NK-92 (cell line): ENCODE data around the gene IFIT1B.
"Not testable (repeated sequence)": the region's sequence is repeated elsewhere in the genome, so short reads cannot be mapped to it uniquely, and the experiment has no call there.

Experiments used
- DNase-seq: peaks from one replicate; lab custom pipeline; 2025; ENCODE audit not compliant: unreplicated experiment; lab: John Stamatoyannopoulos, UW

Gene IFIT1B

GRCh38 chr10:89377705-89378637, at the start of gene IFIT1B:
TSS of gene IFIT1B (plus strand) at chr10:89378056. CDS start at chr10:89378136, 80 bp downstream.
- no peak for DNase-seq

GRCh38 chr10:89329151-89329550, 48.7 kb upstream of the IFIT1B start:
- DNase-seq = no peak

- DNase-seq = not testable (repeated sequence)
Measured at GRCh38 chr10:89330014-89330413, 47.8 kb upstream of the IFIT1B start.

DNA sequence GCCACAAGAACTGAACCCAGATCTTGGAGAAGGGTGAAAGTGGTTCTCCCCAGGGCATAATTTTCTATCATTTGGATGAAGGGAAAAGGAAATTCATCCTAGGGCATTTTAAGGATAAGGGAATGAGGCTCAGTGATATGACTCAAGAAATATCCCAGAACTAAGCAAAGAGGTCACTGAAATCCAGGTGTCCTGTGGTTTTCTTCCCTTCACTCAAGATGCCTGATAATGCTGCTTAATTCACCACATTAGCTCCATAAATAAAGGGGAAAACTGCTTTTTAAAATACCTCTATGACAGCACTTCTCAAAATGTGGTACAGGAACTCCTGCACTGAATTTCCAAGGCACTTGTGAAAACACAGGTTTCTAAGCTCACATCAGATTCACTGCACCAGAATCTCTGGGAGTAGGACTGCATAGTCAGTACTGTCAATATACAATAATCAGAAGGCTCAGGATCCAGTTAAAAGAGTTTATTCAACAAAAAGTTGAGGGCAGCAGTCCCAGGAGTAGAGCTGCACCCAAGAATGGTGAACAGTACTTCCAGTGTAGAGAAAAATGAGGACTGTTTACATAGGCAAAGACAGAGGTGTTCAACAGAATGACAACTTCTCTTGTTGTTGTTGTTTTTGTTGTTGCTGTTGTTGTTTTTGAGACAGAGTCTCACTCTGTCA, 47.2 kb upstream of the IFIT1B start:
- no peak for DNase-seq

- not testable (repeated sequence) for DNase-seq
Measured at GRCh38 chr10:89331487-89332122, 46.3 kb upstream of the IFIT1B start.

DNA sequence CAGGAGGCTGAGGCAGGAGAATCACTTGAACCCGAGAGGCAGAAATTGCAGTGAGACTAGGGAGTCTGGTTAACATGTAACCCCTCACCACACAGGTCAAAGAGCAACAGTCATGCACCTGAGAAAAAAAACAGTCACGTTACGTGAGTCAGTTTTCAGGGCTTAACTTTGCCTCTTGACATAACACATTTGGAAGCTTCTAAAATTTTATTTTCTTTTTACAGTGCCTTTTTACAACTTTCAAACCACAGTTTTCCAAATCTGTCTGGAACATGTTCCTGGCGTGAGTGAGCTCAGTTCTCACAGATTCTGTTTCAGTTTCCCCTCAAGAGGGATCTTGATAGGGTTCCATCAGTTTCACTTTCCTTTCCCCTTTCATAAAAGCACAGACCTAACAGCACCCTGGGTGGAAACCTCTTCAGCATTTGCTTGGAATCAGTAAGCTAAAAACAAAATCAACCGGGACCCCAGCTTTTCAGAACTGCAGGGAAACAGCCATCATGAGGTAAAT, 45.7 kb upstream of the IFIT1B start:
- no peak for DNase-seq

DNA sequence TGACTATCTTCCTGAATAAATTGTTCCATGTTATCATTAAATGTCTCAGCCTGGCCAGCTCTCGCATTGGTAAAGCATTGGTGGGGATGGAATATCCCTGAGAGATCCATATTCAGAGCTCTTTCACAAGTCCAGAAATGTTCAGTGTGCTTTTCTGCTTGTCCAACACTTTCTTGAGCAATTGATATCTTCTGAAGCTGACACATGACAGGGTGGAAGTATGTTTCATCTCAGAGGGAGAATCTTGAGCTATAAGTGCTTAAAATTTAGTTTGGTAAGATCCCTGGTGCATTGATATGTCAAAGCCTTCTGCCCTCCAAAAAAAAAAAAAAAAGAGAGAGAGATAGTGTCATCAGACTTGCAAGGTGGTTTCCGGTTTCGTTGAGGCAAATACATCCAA, 42.6 kb upstream of the IFIT1B start:
- no peak for DNase-seq

DNA sequence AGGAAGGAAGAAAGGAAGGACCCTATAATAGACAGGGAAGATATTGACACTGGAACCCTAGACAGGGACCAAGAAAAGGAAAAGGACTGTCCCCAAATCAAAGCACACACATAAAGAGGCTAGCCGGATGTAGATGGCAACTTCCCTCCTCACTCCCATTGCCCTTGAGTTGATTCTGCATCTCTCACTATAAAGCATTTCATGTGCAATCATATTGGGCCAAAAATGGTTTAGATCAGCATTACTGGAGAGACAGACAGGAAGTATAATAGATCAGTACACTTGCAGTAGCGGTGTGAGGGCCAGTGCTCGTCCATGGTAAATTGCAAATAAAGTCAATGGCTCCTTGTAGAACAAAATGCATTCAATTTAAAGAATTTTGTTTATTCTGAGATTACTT, 41.6 kb upstream of the IFIT1B start:
- no peak for DNase-seq

GRCh38 chr10:89337484-89337883, 40.4 kb upstream of the IFIT1B start:
- no peak for DNase-seq

DNA sequence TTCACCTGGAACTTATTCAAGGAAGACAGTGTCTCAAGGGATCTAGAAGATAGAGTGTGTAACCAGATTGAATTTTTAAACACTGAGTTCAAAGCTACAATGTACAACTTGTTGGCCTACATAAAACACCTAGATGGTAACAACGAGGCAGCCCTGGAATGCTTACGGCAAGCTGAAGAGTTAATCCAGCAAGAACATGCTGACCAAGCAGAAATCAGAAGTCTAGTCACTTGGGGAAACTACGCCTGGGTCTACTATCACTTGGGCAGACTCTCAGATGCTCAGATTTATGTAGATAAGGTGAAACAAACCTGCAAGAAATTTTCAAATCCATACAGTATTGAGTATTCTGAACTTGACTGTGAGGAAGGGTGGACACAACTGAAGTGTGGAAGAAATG, 39.1 kb upstream of the IFIT1B start:
- no peak for DNase-seq

DNA sequence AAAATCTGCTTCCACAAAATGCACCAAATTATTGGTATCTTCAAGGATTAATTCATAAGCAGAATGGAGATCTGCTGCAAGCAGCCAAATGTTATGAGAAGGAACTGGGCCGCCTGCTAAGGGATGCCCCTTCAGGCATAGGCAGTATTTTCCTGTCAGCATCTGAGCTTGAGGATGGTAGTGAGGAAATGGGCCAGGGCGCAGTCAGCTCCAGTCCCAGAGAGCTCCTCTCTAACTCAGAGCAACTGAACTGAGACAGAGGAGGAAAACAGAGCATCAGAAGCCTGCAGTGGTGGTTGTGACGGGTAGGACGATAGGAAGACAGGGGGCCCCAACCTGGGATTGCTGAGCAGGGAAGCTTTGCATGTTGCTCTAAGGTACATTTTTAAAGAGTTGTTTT, 38.0 kb upstream of the IFIT1B start:
- no peak for DNase-seq

DNA sequence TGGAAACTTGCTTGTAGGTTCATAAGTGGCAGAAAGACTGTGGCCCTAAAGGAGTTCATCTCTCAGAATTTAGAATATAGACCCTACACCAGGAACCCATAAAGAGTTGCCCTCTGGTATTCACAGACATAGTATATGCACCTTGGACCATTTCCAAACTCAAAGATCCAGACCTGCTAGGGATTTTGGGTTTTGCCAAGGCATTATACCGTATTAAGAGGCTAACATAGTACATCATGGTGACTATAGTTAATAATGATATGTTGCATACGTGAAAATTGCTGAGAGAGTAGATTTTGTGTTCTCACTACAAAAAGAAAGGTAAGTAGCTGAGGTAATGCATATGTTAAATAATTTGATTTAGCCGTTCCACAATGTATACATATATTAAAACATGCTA, 36.2 kb upstream of the IFIT1B start:
- DNase-seq = no peak

DNA sequence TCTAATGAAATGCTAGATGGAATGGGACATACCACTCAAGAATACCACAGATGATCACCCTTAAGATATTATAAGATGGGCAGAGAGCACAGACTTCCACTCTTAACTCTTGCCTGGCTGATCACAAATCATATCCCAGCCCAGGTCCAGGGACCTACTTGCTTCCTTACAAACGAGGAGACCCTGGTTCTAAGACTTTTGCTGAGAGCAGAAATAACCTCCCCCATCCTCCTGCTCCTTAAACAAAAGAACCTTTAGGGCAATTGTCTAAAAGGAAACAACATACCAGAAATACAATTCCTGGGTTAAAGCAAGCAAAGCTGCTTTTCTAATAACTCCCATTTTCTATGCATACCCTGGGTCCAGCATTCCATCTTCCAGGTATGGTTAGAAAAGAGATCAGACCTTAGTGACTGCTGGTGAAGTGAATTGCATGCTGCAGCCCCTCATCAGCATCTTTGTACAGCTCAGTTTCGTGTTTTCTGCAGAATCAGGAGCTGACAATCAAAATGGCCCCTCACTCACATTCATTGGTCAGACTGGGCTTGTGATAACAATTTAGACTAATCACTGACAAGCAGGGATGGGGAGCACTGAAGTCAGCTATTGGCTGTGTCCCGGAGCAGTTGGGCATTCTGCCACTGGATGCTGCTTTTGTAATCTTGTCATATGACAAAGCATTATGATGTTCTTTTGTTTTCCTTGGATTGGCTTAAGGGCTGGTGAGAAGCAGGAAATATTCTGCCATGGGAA, 35.5 kb upstream of the IFIT1B start:
- no peak for DNase-seq

GRCh38 chr10:89343089-89343767, 34.6 kb upstream of the IFIT1B start:
- no peak for DNase-seq

DNA sequence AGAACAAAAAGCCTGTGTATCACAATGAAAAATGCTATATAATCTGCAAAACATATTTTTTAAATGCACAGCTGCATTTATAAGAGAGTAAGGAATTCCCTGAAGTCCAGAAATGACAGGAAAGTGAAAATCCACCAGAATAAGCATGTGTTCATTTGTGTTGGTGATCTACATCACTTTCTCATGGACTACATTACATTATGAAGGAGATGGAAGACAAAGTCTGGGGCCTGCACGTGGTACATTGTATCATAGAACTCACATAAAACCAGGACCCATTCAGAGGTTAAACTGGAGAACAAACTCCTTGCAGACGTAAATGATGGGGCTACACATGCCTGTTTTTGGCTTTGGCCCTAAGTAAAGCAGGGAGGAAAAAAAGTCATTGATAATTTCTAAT, 33.7 kb upstream of the IFIT1B start:
- DNase-seq = no peak

DNA sequence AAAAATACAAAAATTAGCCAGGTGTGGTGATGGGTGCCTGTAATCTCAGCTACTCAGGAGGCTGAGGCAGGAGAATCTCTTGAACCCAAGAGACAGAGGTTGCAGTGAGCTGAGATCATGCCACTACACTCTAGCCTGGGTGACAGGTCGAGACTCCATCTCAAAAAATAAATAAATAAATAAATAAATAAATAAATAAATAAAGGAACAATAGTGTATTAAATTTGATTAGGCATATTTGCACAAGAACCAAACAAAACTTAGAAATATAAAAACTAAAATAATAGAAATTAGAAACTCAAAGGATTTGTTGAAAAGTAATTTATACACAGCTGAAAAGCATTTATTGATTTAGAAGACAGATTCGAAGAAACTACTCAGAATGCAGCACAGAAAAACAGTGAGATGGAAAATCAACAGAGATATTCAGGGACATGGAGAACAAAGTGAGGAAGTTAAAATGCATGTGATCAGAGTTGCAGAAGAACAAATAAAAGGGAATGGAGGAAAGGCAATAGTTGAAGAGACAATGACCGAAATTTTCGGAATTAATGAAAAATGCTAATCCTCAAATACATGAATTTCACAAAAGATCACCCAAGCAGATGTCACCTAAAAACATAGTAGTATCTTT, 32.4 kb upstream of the IFIT1B start:
- no peak for DNase-seq

DNA sequence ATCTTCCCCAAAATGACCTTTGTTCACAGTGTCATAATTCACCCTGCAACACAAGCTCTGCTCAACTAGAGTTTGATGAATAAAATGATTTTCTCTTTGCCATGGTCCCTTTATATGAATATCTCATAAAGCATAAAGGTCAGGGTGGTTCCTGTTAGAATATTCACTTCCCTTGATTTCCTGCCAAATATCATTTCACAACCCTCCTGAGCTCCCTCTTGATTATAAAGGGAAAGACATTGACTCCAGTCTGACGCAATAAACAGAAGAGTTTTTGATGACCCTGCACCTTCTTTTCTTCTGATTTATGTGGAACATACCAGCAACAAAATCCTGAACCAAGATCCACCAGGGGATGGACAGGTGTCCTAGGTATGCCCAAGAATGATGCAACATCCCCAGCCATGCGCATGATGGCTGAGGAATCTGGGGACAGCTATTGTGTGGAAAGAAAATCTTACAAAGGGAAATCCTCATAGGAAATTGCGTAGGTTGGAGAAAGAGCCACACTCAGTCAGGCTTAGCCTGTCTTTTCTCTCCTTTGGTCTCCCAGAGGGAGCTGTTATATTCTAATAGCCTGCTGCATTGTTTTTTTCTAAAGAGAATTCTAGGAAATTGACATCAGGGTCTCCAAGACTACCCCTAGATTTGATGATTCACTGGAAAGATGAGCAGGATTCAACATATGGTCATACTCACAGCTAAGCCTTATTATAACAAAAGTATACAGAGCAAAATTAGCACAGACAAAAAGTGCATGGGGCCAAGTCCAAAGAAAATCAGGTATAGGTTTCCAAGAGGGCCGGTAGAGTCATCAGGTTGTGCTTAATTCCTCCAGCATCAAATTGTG, 31.2 kb upstream of the IFIT1B start:
- no peak for DNase-seq

DNA sequence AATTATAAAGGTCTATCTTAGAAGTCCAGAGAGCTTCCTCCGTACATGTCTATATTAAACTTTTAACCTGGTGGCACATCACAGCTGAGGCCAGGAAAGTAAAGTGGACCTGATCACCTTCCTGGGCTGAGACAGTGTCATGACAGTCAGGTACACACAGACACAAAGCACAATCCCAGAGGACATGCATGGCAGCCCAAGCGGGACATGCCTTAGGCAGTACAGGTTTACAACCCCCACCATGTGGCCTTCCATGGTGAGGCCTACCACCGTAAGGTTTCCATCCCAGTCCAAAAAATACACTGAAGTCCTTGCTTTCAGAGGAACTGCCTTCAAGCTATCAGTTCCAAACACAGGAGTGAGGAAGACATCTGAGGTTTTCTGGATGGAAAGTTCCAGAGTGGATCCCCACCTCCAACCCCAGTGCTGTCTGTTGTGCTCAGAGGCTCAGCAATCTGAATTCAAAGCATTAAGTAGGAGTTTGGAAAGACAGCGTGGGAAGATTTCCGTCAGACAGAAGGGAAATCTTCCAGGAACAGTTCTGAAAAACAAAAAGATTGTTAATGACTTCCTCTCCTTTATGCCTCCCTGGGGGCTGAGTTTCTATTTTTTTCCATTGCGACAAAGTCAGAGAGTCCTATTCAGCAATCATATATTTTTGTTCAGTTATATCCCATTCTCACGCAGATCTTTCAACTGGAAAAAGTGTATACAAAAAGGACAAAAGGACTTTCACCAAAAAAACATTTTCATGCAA, 30.0 kb upstream of the IFIT1B start:
- no peak for DNase-seq
